ENCODE data around the gene GDPD3.

The GDPD3 gene

GRCh38 chr16:30063893-30064728 is 49.2 kb downstream of the GDPD3 start:
- H3K27me3 ChIP-seq (ENCODE audit: control insufficient read depth, insufficient read depth, low read length) = no peaks in the 10 kb centered on the region
- TF ChIP-seq CTCF (IDR thresholded peaks at IDR 0.05) = no peak
- H3K36me3 ChIP-seq (ENCODE audit: control insufficient read depth, insufficient read depth, low read length) = peaks cover 5% of the 10 kb centered on the region
- no peaks in the 10 kb centered on the region for H3K9me3 ChIP-seq (ENCODE audit: control insufficient read depth, low read length)
- H3K4me3 ChIP-seq (ENCODE audit: low read depth, low read length) = peak overlapping the region; percentile 100
- peak overlapping the region; percentile 99 for H3K27ac ChIP-seq
- peak overlapping the region; percentile 78 for H3K9ac ChIP-seq
- H2AFZ ChIP-seq = peak overlapping the region; percentile 84
- peaks cover 34% of the 10 kb centered on the region for H3K79me2 ChIP-seq
- H3K4me1 ChIP-seq = peaks cover 38% of the 10 kb centered on the region
- H3K4me2 ChIP-seq (ENCODE audit: low read length) = peak overlapping the region; percentile 64

GRCh38 chr16:30063278-30063892 is 50.0 kb downstream of the GDPD3 start:
- Histone ChIP-seq H3K9me3 (ENCODE audit: control insufficient read depth, low read length) (no peaks in the 10 kb centered on the region), H3K9ac (no peak overlapping the region), H3K4me2 (ENCODE audit: low read length) (no peak overlapping the region), H3K79me2 (peaks cover 29% of the 10 kb centered on the region), H3K4me3 (ENCODE audit: low read depth, low read length) (no peak overlapping the region), H3K36me3 (ENCODE audit: control insufficient read depth, insufficient read depth, low read length) (peaks cover 2% of the 10 kb centered on the region), H3K27me3 (ENCODE audit: control insufficient read depth, insufficient read depth, low read length) (no peaks in the 10 kb centered on the region), H3K27ac (peak overlapping the region; percentile 99), H2AFZ (peak overlapping the region; percentile 84), H3K4me1 (peaks cover 33% of the 10 kb centered on the region)
- no peak for TF ChIP-seq CTCF (IDR thresholded peaks at IDR 0.05)

GRCh38 chr16:30060836-30061554 is 52.3 kb downstream of the GDPD3 start:
- Histone ChIP-seq H2AFZ (peak overlapping the region; percentile 39), H3K27me3 (ENCODE audit: control insufficient read depth, insufficient read depth, low read length) (no peaks in the 10 kb centered on the region), H3K9ac (no peak overlapping the region), H3K9me3 (ENCODE audit: control insufficient read depth, low read length) (no peaks in the 10 kb centered on the region), H3K27ac (peak overlapping the region; percentile 61), H3K4me2 (ENCODE audit: low read length) (peak overlapping the region; percentile 5), H3K36me3 (ENCODE audit: control insufficient read depth, insufficient read depth, low read length) (no peaks in the 10 kb centered on the region), H3K4me3 (ENCODE audit: low read depth, low read length) (no peak overlapping the region), H3K4me1 (peaks cover 22% of the 10 kb centered on the region), H3K79me2 (peaks cover 10% of the 10 kb centered on the region)
- TF ChIP-seq CTCF (IDR thresholded peaks at IDR 0.05) = no peak

- Histone ChIP-seq H3K4me3 (ENCODE audit: low read depth, low read length) (no peak overlapping the region), H3K36me3 (ENCODE audit: control insufficient read depth, insufficient read depth, low read length) (no peaks in the 10 kb centered on the region), H3K27ac (peak overlapping the region; percentile 61), H3K4me2 (ENCODE audit: low read length) (peak overlapping the region; percentile 5), H2AFZ (no peak overlapping the region), H3K4me1 (peaks cover 28% of the 10 kb centered on the region), H3K9ac (no peak overlapping the region), H3K9me3 (ENCODE audit: control insufficient read depth, low read length) (no peaks in the 10 kb centered on the region), H3K27me3 (ENCODE audit: control insufficient read depth, insufficient read depth, low read length) (no peaks in the 10 kb centered on the region), H3K79me2 (peaks cover 6% of the 10 kb centered on the region)
- no peak for TF ChIP-seq CTCF (IDR thresholded peaks at IDR 0.05)
Observed at GRCh38 chr16:30060346-30060745, 53.0 kb downstream of the GDPD3 start.

All from parathyroid adenoma (tissue), 2 donors.